BJ (cell line): Measurements from ENCODE around the gene STX3. TPM values are rescaled to one million over a fixed set of nuclear protein-coding genes. Genes with fewer than 3 reads are reported as not detected.

Experiments
- CTCF ChIA-PET: fragments of 350-600 bp; formaldehyde crosslinking; extraction: SDS; loops from one replicate; lab custom pipeline; 2021; ENCODE audit warnings: antibody characterized with exemption, inconsistent platforms; lab: Yijun Ruan, JAX
- POLR2A ChIA-PET: fragments of 300-600 bp; sonication (Branson Sonifier 250); formaldehyde crosslinking; extraction: SDS; loops from one replicate; lab custom pipeline; 2021; ENCODE audit warnings: antibody characterized with exemption; lab: Charles Lee
- DNase-seq: peaks from one replicate; pipeline ENCODE4 v3.0.0-alpha.2; 2011; ENCODE audit warnings: low read depth
- H3K27me3 ChIP-seq: 2 replicates; pipeline ENCODE4 v1.6.0; 2011; ENCODE audit warnings: low read length; ENCODE audit not compliant: control insufficient read depth, insufficient read depth
- H3K36me3 ChIP-seq: 2 replicates; pipeline ENCODE4 v1.5.1; 2011; ENCODE audit warnings: low read length; ENCODE audit not compliant: control insufficient read depth, insufficient read depth
- H3K4me3 ChIP-seq: 2 replicates; pipeline ENCODE4 v1.5.1; 2011; ENCODE audit warnings: low read depth, mild to moderate bottlenecking, control low read depth, low read length
- CTCF ChIP-seq: IDR thresholded peaks from 2 replicates; pipeline ENCODE4 v1.5.1; 2011; ENCODE audit warnings: low read depth, mild to moderate bottlenecking, control low read depth, inconsistent platforms, low read length, moderate library complexity; ENCODE audit not compliant: insufficient read depth
- polyA plus RNA-seq: library from polyadenylated mRNA; depleted of rRNA; stranded (reverse); fragments of >200 nt; gene quantifications from 2 replicates; pipeline ENCODE4 v1.2.3, GENCODE V29; 2011

STX3 gene
- polyA plus RNA-seq, 1 experiment, result 8.8 TPM

- CTCF ChIA-PET, result interaction anchor here (0.6 to 1.2 kb wide), 7 partner anchors 9 to 371 kb away, joined by 3 to 6 read pairs (median 3); partner anchors contain the start of gene CBLIF
- TF ChIP-seq CTCF, result peak; percentile 64
Measured at GRCh38 chr11:59822989-59823566, 67.9 kb downstream of the STX3 start.

GRCh38 chr11:59829358-59829757, 74.2 kb downstream of the STX3 start:
- Histone ChIP-seq H3K36me3 (no peaks in the 10 kb centered on the region), H3K27me3 (no peaks in the 10 kb centered on the region), H3K4me3 (no peak overlapping the region)
- TF ChIP-seq CTCF, result no peak
- no peak for DNase-seq
- ChIA-PET CTCF (no interaction called here), POLR2A (no interaction called here)

More at GRCh38 chr11:59822989-59823566, 67.9 kb downstream of the STX3 start:
- H3K4me3 ChIP-seq, result no peak overlapping the region
- no peaks in the 10 kb centered on the region for H3K27me3 ChIP-seq
- DNase-seq, result no peak
- POLR2A ChIA-PET, result no interaction called here
- no peaks in the 10 kb centered on the region for H3K36me3 ChIP-seq

DNA sequence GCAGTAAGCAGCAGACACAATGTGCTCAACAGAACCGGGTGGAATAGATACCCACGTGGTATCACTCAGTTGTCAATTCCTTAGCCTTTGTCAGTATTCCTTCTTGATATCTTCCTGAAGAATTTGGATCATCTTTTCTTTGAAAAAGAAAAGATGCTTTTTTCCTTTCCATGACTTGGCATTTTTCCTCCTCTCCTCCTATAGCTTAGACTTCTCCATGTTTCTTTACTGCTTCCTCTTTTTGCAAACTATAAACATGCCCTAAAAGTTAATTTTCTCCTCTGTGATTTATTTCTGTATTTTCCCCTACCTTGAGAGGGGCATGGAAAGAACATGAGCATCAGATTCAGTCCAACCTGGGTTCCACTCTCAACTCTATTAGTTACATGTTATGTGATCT, 78.4 kb downstream of the STX3 start:
- POLR2A ChIA-PET, result no interaction called here
- Histone ChIP-seq H3K27me3 (no peaks in the 10 kb centered on the region), H3K4me3 (no peak overlapping the region), H3K36me3 (no peaks in the 10 kb centered on the region)
- no peak for DNase-seq
- CTCF ChIA-PET, result no interaction called here
- no peak for TF ChIP-seq CTCF

GRCh38 chr11:59839615-59840014, 84.4 kb downstream of the STX3 start:
- DNase-seq, result no peak
- H3K36me3 ChIP-seq, result no peaks in the 10 kb centered on the region
- CTCF ChIA-PET, result no interaction called here
- no peaks in the 10 kb centered on the region for H3K27me3 ChIP-seq
- H3K4me3 ChIP-seq, result no peak overlapping the region
- POLR2A ChIA-PET, result no interaction called here
- no peak for TF ChIP-seq CTCF

GRCh38 chr11:59841514-59841913, 86.3 kb downstream of the STX3 start:
- H3K36me3 ChIP-seq, result no peaks in the 10 kb centered on the region
- no peak overlapping the region for H3K4me3 ChIP-seq
- H3K27me3 ChIP-seq, result no peaks in the 10 kb centered on the region
- TF ChIP-seq CTCF, result no peak
- ChIA-PET CTCF (interaction anchor here (0.8 kb wide), 1 partner anchor 11 kb away, joined by 3 read pairs; no protein-coding TSS in a partner anchor), POLR2A (no interaction called here)
- no peak for DNase-seq
